Activated CD8-positive, alpha-beta memory T cell treated with anti-CD3 and anti-CD28 coated beads for 48 hours (primary cell): ENCODE data around the gene LACTB.

ENCODE experiments used
- DNase-seq, 3 experiments: peaks; one replicate each; pipeline ENCODE4 v3.0.0-alpha.2; 2020; ENCODE audit warnings: low read depth in 2 of 3, low spot score in 2 of 3

LACTB gene

DNA sequence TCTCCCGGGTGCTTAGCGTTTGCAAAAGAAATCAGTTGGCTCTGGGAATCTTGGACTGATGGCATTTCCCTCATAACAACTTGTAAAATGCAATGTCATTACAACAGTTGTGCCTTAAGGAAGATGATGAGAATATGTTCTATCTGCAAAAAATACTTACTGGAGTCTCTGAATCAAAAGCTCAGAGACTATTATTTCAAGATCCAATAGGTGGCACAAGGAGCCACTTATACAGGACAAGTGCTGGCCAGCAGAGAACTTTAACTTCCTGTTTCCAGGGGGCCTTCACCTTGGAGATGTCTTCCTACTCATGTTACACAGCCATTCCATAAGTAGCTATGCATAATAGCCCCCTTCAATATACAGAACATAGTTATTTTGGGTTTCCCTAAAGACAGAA lies 44.6 kb downstream of the LACTB start:
- no peak for DNase-seq

DNA sequence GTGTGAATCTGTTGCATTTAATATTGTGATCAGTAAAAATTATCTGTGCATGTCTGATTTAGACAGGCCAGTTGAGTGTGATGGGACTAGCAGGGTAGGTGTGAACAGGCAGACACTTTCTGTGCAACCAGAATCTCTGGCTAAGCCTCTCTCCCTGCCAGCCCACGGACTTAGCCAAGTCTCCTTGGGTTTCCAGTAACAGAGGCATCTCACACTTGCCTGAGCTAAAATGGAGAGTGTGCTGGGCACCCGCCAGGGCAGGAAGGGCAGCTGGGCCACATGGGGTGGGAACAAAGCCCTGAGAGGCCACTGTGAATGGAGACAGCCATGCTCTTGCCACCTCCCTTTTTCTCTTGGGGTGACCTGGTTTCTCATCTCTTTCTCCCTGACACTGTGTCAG lies 48.1 kb downstream of the LACTB start:
- DNase-seq = no peak

DNA sequence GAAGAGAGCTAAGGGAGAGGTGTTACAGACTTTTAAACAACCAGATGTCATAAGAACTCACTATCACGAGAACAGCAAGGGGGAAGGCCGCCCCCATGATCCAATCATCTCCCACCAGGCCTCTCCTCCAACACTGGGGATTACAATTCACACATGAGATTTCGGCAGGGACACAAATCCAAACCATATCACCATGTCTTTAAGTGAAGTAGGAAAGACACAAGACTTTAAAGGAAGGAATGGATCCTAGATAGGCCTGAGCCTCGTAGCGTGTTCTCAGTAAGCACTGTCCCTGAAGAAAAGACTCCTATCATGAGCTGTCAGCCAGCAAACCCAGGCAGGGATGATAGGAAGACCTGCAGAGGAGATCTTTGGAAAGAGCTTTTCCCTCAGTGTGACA lies 50.7 kb downstream of the LACTB start:
- DNase-seq = no peak

DNA sequence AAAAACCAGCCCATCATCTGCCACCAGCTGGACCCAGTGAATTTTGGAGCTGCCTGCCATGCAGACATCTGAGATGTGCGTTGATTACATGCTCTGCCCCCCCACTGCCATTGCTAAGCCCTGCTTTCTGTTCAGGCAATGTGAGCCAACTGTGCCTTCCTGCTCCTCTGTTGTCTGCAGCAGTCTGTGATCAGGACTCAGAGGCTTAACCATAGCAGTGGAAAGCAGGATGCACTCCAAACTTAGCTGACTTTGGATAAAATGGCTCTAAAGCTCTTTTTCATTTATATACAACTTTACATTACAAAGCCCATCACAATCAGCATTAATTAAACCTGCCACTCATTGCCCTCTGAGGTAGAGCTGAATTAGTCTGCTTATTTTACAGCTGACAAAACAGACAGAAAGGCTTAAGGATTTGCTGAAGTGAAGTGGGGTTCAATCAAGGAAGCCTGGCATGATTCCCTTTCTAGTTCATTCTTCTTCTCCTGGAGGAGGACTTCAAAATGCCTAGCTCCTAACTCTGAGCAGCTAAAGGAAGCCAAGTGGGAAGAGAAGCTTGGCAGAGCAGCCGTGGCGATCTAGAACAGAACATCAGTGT lies 51.3 kb downstream of the LACTB start:
- DNase-seq = no peak

DNA sequence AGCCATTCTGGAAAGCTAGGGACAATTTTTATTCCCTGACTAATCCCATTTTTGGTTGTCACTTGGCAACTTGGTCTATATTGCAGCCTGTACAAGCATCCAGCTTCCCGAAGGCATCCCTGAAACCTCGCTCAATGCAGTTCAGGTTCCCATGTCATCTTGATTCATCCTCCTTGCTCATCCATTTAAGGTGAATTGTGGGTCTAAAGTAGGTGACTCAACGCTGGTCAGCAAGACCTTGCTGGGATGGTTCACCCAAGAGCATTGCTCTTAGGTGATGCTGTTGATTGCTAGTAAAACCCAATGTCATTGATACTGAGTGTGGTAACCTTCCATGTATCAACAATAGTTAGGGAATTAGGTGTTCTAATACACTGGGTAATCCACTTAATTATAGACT lies 54.6 kb downstream of the LACTB start:
- no peak for DNase-seq

DNA sequence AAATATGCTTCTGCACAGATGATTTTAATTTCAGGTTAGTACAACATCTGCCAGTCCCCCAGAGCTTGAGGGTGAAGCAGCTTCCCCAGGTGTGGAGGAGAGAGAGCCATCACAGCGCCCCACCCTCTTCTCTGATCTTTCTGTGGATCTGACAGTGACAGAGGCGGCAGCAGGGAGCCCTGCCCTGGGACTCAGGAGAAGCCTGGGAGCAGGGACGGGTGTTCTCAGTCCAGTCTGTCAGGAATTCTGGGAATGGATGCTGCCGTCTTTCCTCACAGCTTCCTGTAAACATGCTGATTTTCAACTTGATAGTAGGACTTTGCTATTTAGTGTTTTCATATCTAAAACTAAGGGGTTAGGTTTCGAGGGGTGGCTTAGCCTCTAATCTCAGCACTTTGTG lies 56.4 kb downstream of the LACTB start:
- DNase-seq = no peak

DNA sequence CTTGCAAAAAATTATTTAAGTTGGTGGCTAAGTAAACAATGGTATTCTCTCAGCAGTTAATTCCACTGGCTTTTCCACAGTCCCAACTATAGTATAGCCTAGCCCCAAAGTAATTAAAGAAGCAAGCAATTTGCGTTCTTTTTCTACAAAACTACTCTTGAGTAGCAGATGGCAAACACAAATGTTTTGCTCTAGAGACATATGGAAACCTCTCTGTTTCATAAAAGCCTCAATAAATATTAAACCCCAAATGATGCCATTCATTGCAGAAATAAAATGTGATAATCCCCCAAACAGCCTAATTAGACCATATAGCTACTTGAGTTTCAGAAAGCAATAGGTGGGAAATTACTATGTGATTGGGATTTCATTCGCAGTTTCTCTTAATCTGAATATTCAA lies 59.1 kb downstream of the LACTB start:
- no peak for DNase-seq

DNA sequence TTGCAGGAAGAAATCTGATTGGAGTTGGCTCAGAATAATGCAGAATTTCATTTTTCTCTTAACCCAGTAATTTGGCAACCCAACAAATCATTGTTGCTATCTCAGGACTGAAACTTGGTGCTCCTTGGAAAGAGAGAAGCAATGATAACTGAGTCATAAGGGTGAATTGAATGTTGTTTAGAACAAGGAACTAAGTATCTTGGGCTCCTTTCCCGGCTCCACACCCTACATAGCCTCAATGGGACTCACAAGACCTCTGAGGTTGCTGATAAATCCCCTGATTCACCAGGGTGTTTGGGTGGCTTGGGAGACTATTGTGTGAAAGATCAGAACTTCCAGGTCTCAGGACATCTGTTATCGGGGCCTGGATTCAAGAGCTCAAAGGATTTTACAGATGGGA lies 60.0 kb downstream of the LACTB start:
- DNase-seq = no peak

DNA sequence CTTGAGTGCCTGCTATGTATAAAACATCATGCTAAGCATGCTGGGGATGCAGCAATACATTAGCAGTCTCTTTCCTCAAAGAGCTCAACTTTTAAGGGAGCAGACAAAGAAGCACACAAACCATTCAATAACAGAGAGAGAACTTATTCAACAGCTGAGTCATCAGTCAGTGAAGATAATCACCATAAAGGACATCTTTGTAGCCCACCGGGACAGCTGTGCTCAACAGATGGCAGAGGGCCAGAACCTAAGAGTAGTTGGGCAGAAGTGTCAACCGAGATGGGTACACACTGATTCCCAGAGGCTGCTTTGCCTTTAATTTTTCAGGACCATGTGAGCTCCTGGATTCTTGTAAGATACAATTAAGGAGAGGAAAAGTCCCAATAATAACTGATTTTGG lies 63.5 kb downstream of the LACTB start:
- no peak for DNase-seq

DNA sequence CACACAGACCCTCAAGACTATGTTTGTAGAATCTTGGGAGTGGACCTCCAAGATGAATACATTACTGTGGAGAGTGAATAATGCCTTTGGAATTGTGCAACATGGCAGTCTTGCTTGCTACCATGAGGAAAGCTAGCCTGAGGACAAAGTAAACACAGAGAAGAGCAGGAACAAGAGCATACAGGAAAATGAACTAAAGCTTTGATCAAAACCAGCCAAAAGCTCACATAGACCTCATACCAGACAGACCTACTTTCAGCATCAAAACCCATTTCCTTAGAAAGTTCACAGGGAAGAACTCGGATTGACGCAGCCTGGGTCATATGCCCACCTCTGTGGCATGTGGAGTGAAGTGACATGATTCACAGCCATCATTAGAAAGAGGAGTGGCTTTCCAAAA lies 64.4 kb downstream of the LACTB start:
- no peak for DNase-seq

DNA sequence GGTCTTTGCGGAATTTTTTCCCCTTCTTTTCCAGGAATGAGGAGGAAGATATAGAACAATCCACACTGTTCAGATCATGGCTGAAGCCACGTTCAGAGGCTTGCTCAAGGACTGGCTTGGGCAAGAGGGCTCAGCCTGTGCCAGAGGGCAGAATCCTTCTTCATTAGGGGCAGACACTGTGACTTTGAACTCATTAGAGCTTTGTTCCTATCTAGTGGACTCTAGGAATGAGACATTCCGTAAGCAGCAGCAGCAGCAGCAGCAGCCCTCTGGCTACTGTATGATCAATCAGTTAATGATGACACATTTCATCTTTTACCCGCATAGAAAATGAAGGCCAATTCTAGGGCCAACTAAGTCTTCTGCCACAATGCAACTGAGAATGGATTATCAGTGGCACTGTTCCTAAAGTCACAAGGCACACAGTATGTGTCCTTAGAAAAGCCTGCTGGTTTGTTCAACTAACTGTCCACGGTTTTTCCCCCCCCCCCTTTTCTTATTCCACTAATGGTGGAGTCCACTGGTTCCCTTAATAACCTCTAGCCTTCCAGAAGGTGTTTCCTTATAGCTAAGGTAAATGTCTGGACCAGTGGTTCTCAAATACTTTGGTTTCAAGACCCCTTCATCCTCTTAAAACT lies 66.0 kb downstream of the LACTB start:
- DNase-seq = no peak

DNA sequence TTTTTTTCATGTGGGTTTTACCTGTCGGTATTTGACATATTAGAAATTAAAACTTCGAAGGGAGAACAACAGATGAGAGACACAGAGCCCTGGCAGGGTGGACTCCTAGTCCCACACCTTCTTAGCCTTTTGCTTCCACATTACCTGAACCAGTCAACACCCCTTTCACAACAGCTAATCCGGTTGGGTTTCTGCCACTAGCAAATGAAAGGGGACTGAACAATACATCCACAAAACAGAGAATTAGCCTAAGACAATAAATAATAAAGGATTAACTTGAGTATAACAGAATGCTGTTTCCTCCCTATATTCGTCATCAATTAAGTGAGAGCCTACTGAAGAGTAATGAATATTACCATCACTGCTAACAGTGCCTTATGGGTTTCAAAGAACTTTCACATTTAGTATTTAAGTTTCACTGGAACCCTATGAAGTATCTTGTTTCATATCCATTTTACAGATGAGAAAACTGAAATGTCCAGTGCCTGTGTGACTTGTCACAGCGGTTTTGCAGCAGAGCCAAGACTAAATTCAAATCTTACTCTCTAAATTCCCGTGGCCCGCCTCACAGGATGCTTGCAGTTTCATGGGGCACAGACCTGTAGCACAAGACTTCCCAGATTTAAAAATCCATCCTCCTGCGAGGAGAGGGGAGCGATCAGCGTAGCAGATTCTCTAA lies 66.7 kb downstream of the LACTB start:
- DNase-seq = no peak

DNA sequence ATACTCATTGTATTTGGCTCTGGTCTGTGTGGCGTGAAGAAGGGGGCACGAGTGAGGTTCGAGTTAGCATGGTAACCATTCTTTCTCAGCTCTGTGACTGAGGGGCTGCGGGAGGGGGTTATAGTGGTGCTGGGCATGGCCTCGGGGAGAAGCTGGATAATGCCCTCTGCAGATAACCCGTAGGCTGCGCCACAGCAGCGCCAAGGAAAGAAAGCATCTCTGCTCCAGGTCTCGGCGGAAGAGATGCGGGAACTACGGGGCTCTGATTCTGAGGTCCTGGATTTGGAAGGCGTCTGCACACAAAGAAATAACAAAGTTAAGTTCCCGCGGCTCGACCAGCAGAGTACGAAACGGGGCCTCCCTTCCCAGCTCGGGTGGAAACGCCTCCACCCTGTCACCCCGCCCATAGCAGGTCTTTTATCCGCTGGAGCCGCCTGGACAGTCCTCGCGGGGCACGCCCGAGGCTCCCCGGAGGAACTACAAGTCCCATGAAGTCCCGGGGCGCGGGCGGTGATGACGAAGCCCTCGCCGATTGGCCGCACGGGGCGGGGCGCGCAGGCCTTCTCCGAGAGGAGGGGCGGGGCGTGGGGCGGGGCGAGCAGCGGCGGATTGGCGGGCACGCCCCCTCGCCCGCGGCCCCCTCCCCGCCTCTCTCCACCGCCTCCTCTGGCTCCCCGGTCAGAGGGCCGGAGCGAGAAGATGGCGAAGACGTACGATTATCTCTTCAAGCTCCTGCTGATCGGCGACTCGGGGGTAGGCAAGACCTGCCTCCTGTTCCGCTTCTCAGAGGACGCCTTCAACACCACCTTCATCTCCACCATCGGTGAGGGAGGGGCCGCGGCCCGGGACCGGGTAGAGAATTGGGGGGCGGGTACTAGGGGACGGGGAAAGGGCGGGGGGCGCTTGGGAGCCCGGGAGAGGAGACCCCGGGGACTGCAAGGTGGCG lies 67.5 kb downstream of the LACTB start, which contains the start of gene RAB8B:
RAB8B (plus strand) TSS at position 681 of the 946 bp plus-strand sequence; CDS start at position 700, 19 bp downstream.
- peak; percentile 97 to 98 (median 98) for DNase-seq

DNA sequence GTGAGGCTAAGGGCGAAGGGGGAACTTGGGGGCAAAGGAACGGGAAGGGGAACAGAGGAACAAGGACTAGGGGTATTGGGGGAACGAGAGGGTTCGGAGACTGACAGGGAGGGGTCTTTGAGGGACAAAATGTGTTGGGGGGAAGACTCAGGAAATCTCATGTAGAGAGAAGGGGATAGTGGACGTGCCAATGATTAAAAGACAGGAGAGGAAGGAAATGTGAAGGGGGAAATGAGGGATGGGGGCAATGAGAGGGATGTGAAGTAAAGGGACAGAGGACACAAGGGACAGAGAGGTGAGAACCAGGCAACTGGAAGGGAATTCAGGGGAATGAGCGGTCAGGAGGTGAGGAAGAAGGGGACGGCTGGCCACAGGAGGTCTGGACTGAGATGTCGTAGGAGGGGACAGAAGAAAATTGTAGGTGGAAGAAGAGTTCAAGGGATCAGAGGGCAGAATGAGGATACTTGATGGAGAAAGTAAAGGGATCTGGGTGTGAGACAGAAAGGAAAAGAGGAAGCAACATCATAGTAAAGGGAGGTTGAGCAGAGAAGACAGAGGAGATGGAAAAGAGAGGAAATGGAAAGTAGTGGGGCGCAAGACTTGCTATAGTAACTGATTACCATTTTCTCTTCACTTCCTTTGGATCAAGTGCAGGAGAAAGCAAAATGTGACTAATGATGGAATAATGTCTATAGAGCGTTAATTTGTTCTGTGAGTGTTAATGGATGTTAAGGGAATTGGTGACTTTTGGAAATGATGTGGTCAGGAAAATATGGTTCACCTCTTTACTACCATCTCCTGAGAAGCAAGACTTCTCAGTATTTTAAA lies 68.5 kb downstream of the LACTB start:
- DNase-seq = no peak

DNA sequence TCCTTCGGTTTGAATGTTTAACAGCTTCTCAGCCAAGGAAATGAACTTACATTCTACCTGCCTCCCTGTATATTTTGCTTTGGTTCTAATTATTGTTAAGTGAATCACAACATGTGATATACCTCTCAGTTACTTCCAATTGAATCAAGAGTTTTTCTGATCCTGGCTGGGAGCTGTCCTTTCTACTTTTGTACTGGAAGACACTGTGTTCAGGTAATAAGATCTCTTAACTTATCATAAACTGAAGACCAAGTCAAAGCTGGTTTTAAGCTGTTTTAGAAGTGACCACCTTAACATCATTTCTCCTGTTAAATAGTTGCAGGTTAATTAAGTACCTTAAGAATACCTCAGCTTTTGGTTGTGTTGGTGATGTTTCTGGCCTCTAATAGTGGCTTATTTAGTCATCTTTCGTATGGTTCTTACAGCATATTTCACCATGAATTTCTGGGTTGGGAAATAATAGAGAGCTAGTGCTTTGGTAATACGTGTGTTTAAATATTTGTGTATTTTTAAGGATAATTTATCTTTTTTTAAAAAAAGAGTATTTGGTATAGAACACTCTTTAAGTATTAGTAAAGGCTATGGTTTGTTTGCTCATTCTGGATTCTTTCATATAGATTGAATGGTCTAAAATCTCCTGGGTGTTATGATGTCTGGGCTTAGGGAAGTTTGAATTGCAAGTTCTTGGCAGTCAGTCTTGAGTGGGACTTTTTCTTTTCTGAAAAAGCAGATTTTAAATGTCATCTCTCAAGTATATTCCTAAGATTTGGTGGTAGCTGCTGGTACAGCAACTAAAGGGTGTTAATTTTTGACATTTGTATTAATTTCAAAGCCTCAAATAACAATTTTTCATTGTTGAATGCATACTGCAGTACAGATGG lies 69.3 kb downstream of the LACTB start:
- DNase-seq = no peak
